Transverse colon (tissue), 4 donors: ENCODE results near the gene SPECC1. TPM values are rescaled to one million over a fixed set of nuclear protein-coding genes. Genes with fewer than 3 reads are reported as not detected.

Source experiments
- DNase-seq: peaks from one replicate; pipeline ENCODE4 v3.0.0-alpha.2; 2019
- H3K27ac ChIP-seq, 4 donors: fragments of 200-600 bp; sonication (generic); 2 replicates each; pipeline ENCODE4 v1.5.1; 2016 to 2018; ENCODE audit warnings: inconsistent platforms in 4 of 4
- H3K27me3 ChIP-seq: fragments of 200-600 bp; sonication (generic); 2 replicates; pipeline ENCODE4 v1.5.1; 2017; ENCODE audit warnings: inconsistent platforms
- H3K36me3 ChIP-seq, 4 donors: fragments of 200-600 bp; sonication (generic); 2 replicates each; pipeline ENCODE4 v1.5.1; 2017 to 2019; ENCODE audit warnings: inconsistent platforms in 4 of 4
- H3K4me1 ChIP-seq, 4 donors: fragments of 200-600 bp; sonication (generic); 2 replicates each; pipeline ENCODE4 v1.5.1; 2017 to 2020; ENCODE audit warnings: inconsistent platforms in 4 of 4
- H3K4me3 ChIP-seq, 4 donors: fragments of 200-600 bp; sonication (generic); 1 replicate in 1 of 4; 2 replicates in 3 of 4; pipeline versions ENCODE4 v1.5.1 to v1.6.1; 2017 to 2019; ENCODE audit warnings: inconsistent platforms in 4 of 4
- H3K9me3 ChIP-seq, 2 donors: fragments of 200-600 bp; sonication (generic); 2 replicates each; pipeline ENCODE4 v1.5.1; 2017 to 2019; ENCODE audit warnings: inconsistent platforms in 2 of 2
- CTCF ChIP-seq, 5 experiments: fragments of 200-600 bp in 3 of 5; fragments of 450-650 bp in 2 of 5; sonication (generic) in 3 of 5; IDR thresholded peaks; 1 replicate in 2 of 5; 2 replicates in 3 of 5; pipeline ENCODE4 v1.5.1; 2016 to 2017; ENCODE audit warnings: antibody characterized with exemption in 5 of 5, inconsistent platforms in 3 of 5, mild to moderate bottlenecking in 2 of 5, moderate library complexity in 1 of 5
- EP300 ChIP-seq: sonication (generic); formaldehyde crosslinking; IDR thresholded peaks from one replicate; pipeline ENCODE4 v1.6.1; 2017; ENCODE audit warnings: antibody characterized with exemption, low read depth
- POLR2A ChIP-seq: fragments of 450-650 bp; IDR thresholded peaks from one replicate; pipeline ENCODE4 v1.6.1; 2016; ENCODE audit warnings: antibody characterized with exemption, mild to moderate bottlenecking, moderate library complexity
- POLR2AphosphoS5 ChIP-seq, 3 donors: sonication (generic); formaldehyde crosslinking; IDR thresholded peaks; one replicate each; pipeline ENCODE4 v1.6.1; 2016; ENCODE audit warnings: antibody characterized with exemption in 3 of 3
- WGBS, 2 donors: methylation state at CpG; one replicate each; pipeline ENCODE4 v1.1.5; 2018; ENCODE audit warnings: low coverage in 1 of 2; 5-methylcytosine and 5-hydroxymethylcytosine counted together
- in situ Hi-C, 4 donors: fragments of 200-750 bp; cut with MboI; loops; one replicate each; pipeline versions ENCODE4 v1.15.0 to v1.15.1; 2017; ENCODE audit warnings: low sequenced_read_pairs in 3 of 4, low pct_ligation_motif_present in 1 of 4, low pct_unique_long_range_greater_than_20kb in 1 of 4
- intact Hi-C: fragments of 100-400 bp; cut with DNase I; formaldehyde crosslinking; loops from one replicate; pipeline ENCODE4 v1.15.1; 2023; ENCODE audit warnings: low total_unique reads
- total RNA-seq, 4 donors: library from RNA; depleted of rRNA; stranded (reverse); fragments of >200 nt; gene quantifications; one replicate each; pipeline ENCODE4 v1.1.0, GENCODE V29; 2016

SPECC1 gene
- total RNA-seq, 4 donors from 2014 or later: 117 to 141 (median 125) TPM

GRCh38 chr17:20208717-20209116 lies 199.6 kb downstream of the SPECC1 start:
- intact Hi-C loops (no loop called here), in situ Hi-C loops (no loop called here)
- H3K4me1 ChIP-seq: peaks cover under 1 to 20% (median 8%) of the 10 kb centered on the region in 4 donors
- 75 to 87% methylated on average over 1 to 3 of the region's 3 CpGs for WGBS, 2 donors
- no peak for TF ChIP-seq CTCF (IDR thresholded peaks at IDR 0.05)
- no peaks in the 10 kb centered on the region for H3K36me3 ChIP-seq
- H3K27me3 ChIP-seq: no peaks in the 10 kb centered on the region
- no peak overlapping the region for H3K27ac ChIP-seq
- DNase-seq: no peak
- H3K4me3 ChIP-seq: no peak overlapping the region
- no peaks in the 10 kb centered on the region for H3K9me3 ChIP-seq

GRCh38 chr17:20210180-20210579 lies 201.0 kb downstream of the SPECC1 start:
- WGBS, 2 donors: 80 to 94% methylated on average over 2 to 4 of the region's 4 CpGs
- Histone ChIP-seq H3K36me3 (no peaks in the 10 kb centered on the region), H3K4me3 (no peak overlapping the region), H3K27ac (no peak overlapping the region), H3K9me3 (no peaks in the 10 kb centered on the region), H3K27me3 (no peaks in the 10 kb centered on the region), H3K4me1 (peaks cover 0 to 14% (median 5%) of the 10 kb centered on the region in 4 donors)
- no peak for DNase-seq
- in situ Hi-C loops: loop anchor here in 1 of 4 donors (10.0 kb wide), 1 partner anchor 55 kb away; no protein-coding TSS in a partner anchor
- intact Hi-C loops: no loop called here
- TF ChIP-seq CTCF (IDR thresholded peaks at IDR 0.05) (no peak), EP300 (no peak), POLR2A (no peak)

GRCh38 chr17:20210614-20211013 lies 201.5 kb downstream of the SPECC1 start:
- in situ Hi-C loops (loop anchor here in 1 of 4 donors (10.0 kb wide), 1 partner anchor 56 kb away; no protein-coding TSS in a partner anchor), intact Hi-C loops (no loop called here)
- H3K27me3 ChIP-seq: no peaks in the 10 kb centered on the region
- H3K4me1 ChIP-seq: peaks cover 0 to 14% (median 5%) of the 10 kb centered on the region in 4 donors
- DNase-seq: no peak
- H3K36me3 ChIP-seq: no peaks in the 10 kb centered on the region
- no peaks in the 10 kb centered on the region for H3K9me3 ChIP-seq
- TF ChIP-seq POLR2A (no peak), CTCF (IDR thresholded peaks at IDR 0.05) (no peak)
- no peak overlapping the region for H3K27ac ChIP-seq
- no peak overlapping the region for H3K4me3 ChIP-seq
- 96% methylated on average over 8 of the region's 8 CpGs; no CpG with 5 or more reads in 1 of the 2 donors for WGBS, 2 donors

GRCh38 chr17:20211246-20211645 lies 202.1 kb downstream of the SPECC1 start:
- TF ChIP-seq POLR2AphosphoS5 (IDR thresholded peaks at IDR 0.05) (no peak), CTCF (IDR thresholded peaks at IDR 0.05) (no peak), POLR2A (no peak), EP300 (no peak)
- H3K36me3 ChIP-seq: no peaks in the 10 kb centered on the region
- no peak overlapping the region for H3K4me3 ChIP-seq
- H3K27ac ChIP-seq: no peak overlapping the region
- H3K27me3 ChIP-seq: no peaks in the 10 kb centered on the region
- intact Hi-C loops: no loop called here
- H3K4me1 ChIP-seq: peaks cover 0 to 9% (median 2%) of the 10 kb centered on the region in 4 donors
- WGBS, 2 donors: 93% methylated on average over 3 of the region's 3 CpGs; no CpG with 5 or more reads in 1 of the 2 donors
- in situ Hi-C loops: loop anchor here in 1 of 4 donors (10.0 kb wide), 1 partner anchor 56 kb away; no protein-coding TSS in a partner anchor
- no peaks in the 10 kb centered on the region for H3K9me3 ChIP-seq
- no peak for DNase-seq
